Tibial nerve (tissue), 4 donors: ENCODE measurements around the gene NCOA1. TPM values are rescaled to one million over a fixed set of nuclear protein-coding genes. Genes with fewer than 3 reads are reported as not detected.
"Not testable (repeated sequence)": the region's sequence is repeated elsewhere in the genome, so short reads cannot be mapped to it uniquely, and the experiment has no call there.

ENCODE experiments used
- DNase-seq, 2 donors: peaks; one replicate each; pipeline ENCODE4 v3.0.0-alpha.2; 2019; ENCODE audit warnings: low spot score in 2 of 2
- H3K27ac ChIP-seq, 4 donors: fragments of 200-600 bp; sonication (generic) in 3 of 4; one replicate each; pipeline ENCODE4 v1.5.1; 2017 to 2019; ENCODE audit warnings: mild to moderate bottlenecking in 1 of 4
- H3K27me3 ChIP-seq, 2 donors: fragments of 200-600 bp; sonication (generic) in 1 of 2; one replicate each; pipeline versions ENCODE4 v1.5.1 to v1.6.0; 2017 to 2019
- H3K36me3 ChIP-seq, 3 donors: fragments of 200-600 bp; sonication (generic); one replicate each; pipeline ENCODE4 v1.5.1; 2018 to 2019
- H3K4me1 ChIP-seq, 4 donors: fragments of 200-600 bp; sonication (generic) in 3 of 4; one replicate each; pipeline ENCODE4 v1.5.1; 2017 to 2019
- H3K4me3 ChIP-seq, 4 donors: fragments of 200-600 bp; sonication (generic) in 3 of 4; one replicate each; pipeline ENCODE4 v1.5.1; 2017 to 2019; ENCODE audit warnings: mild to moderate bottlenecking in 1 of 4, moderate library complexity in 1 of 4
- H3K9me3 ChIP-seq, 4 donors: fragments of 200-600 bp; sonication (generic) in 3 of 4; one replicate each; pipeline ENCODE4 v1.5.1; 2017 to 2019
- CTCF ChIP-seq, 5 experiments: fragments of 200-600 bp in 3 of 5; fragments of 450-650 bp in 2 of 5; sonication (generic) in 3 of 5; IDR thresholded peaks; one replicate each; pipeline ENCODE4 v1.5.1; 2016 to 2019; ENCODE audit warnings: antibody characterized with exemption in 5 of 5, mild to moderate bottlenecking in 3 of 5, moderate library complexity in 2 of 5
- EP300 ChIP-seq, 2 donors: sonication (generic); formaldehyde crosslinking; IDR thresholded peaks; one replicate each; pipeline ENCODE4 v1.6.1; 2017; ENCODE audit warnings: antibody characterized with exemption in 2 of 2, mild to moderate bottlenecking in 1 of 2
- POLR2A ChIP-seq, 2 donors: fragments of 450-650 bp; IDR thresholded peaks; one replicate each; pipeline ENCODE4 v1.6.1; 2017; ENCODE audit warnings: antibody characterized with exemption in 2 of 2, mild to moderate bottlenecking in 2 of 2, moderate library complexity in 2 of 2
- WGBS, 2 donors: methylation state at CpG; one replicate each; pipeline ENCODE4 v1.1.5; 2018; 5-methylcytosine and 5-hydroxymethylcytosine counted together
- total RNA-seq, 4 donors: library from RNA; depleted of rRNA; stranded (reverse); fragments of >200 nt; gene quantifications; one replicate each; pipeline ENCODE4 v1.1.0, GENCODE V29; 2016

The NCOA1 gene
- total RNA-seq, 4 donors from 2014 or later = 57.0 to 78.9 (median 59.3) TPM

GRCh38 chr2:24482251-24482971 lies 8.6 kb upstream of the NCOA1 start:
- no peaks in the 10 kb centered on the region for H3K27me3 ChIP-seq
- no peak for DNase-seq
- H3K4me3 ChIP-seq = no peak overlapping the region
- H3K27ac ChIP-seq = no peak overlapping the region
- H3K36me3 ChIP-seq = no peaks in the 10 kb centered on the region
- WGBS, 2 donors = 73 to 75% methylated on average over 5 of the region's 5 CpGs
- TF ChIP-seq CTCF (IDR thresholded peaks at IDR 0.05) = no peak
- no peak for TF ChIP-seq EP300 (IDR thresholded peaks at IDR 0.05)
- no peak for TF ChIP-seq POLR2A (IDR thresholded peaks at IDR 0.05)
- no peaks in the 10 kb centered on the region for H3K4me1 ChIP-seq
- peaks cover 0 to 4% (median 0%) of the 10 kb centered on the region in 4 donors for H3K9me3 ChIP-seq

- peaks cover 0 to 4% (median 0%) of the 10 kb centered on the region in 4 donors for H3K9me3 ChIP-seq
- DNase-seq = no peak
- H3K27ac ChIP-seq = no peak overlapping the region
- H3K36me3 ChIP-seq = no peaks in the 10 kb centered on the region
- TF ChIP-seq EP300 (IDR thresholded peaks at IDR 0.05) = no peak
- TF ChIP-seq POLR2A (IDR thresholded peaks at IDR 0.05) = no peak
- no peak for TF ChIP-seq CTCF (IDR thresholded peaks at IDR 0.05)
- no peak overlapping the region for H3K4me3 ChIP-seq
- no peaks in the 10 kb centered on the region for H3K27me3 ChIP-seq
- 71 to 74% methylated on average over 3 of the region's 3 CpGs for WGBS, 2 donors
- H3K4me1 ChIP-seq = no peaks in the 10 kb centered on the region
Observed at GRCh38 chr2:24482972-24483300, 8.1 kb upstream of the NCOA1 start.

DNA sequence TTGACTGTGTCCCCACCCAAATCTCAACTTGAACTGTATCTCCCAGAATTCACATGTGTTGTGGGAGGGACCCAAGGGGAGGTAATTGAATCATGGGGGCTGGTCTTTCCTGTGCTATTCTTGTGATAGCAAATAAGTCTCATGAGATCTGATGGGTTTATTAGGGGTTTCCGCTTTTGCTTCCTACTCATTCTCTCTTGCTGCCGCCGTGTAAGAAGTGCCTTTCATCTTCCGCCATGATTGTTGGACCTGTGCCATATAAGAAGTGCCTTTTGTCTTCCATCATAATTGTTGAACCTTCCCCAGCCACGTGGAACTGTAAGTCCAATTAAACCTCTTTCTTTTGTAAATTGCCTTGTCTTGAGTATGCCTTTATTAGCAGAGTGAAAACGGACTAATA lies 6.4 kb upstream of the NCOA1 start:
- not testable (repeated sequence) for H3K36me3 ChIP-seq, H3K4me3 ChIP-seq, H3K9me3 ChIP-seq, H3K27ac ChIP-seq, H3K27me3 ChIP-seq, DNase-seq, H3K4me1 ChIP-seq
- WGBS, 2 donors = 77 to 84% methylated on average over 6 of the region's 6 CpGs

DNA sequence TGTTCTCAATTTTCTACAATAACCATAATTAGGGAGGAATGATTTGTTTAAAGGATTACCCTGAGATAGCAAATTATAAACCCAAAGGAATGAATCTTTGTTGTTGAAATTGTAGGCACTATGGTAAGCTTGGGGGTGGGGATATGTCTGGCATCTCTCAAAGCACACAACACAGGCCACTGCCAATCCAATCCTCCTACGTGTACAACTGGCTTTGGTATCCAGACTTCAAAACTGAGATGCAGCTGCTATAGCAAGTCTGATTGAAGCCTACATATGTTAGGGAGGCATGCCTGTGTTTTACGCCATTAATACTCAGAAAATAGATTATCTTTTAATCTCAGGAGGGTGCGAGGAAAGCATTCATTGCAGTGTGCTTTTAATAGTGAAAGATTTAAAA lies 5.9 kb upstream of the NCOA1 start:
- TF ChIP-seq POLR2A (IDR thresholded peaks at IDR 0.05) (no peak), EP300 (IDR thresholded peaks at IDR 0.05) (no peak), CTCF (IDR thresholded peaks at IDR 0.05) (no peak)
- H3K4me1 ChIP-seq = peaks cover 0 to 8% (median 6%) of the 10 kb centered on the region in 4 donors
- H3K36me3 ChIP-seq = no peaks in the 10 kb centered on the region
- no peak overlapping the region for H3K27ac ChIP-seq
- no peaks in the 10 kb centered on the region for H3K27me3 ChIP-seq
- no peak for DNase-seq
- H3K9me3 ChIP-seq = peaks cover 0 to 3% (median 0%) of the 10 kb centered on the region in 4 donors
- WGBS, 2 donors = 72 to 83% methylated on average over 3 of the region's 3 CpGs
- H3K4me3 ChIP-seq = no peak overlapping the region

GRCh38 chr2:24486636-24487205 lies 4.3 kb upstream of the NCOA1 start:
- DNase-seq = no peak
- Histone ChIP-seq H3K9me3 (no peaks in the 10 kb centered on the region), H3K27me3 (no peaks in the 10 kb centered on the region), H3K4me3 (no peak overlapping the region), H3K4me1 (peaks cover 0 to 11% (median 8%) of the 10 kb centered on the region in 4 donors), H3K27ac (no peak overlapping the region), H3K36me3 (no peaks in the 10 kb centered on the region)
- 72 to 79% methylated on average over 3 of the region's 3 CpGs for WGBS, 2 donors
- no peak for TF ChIP-seq CTCF (IDR thresholded peaks at IDR 0.05)
- TF ChIP-seq EP300 (IDR thresholded peaks at IDR 0.05) = no peak
- no peak for TF ChIP-seq POLR2A (IDR thresholded peaks at IDR 0.05)
